ENCODE measurements around the gene GALNT10. TPM values are rescaled to one million over a fixed set of nuclear protein-coding genes. Genes with fewer than 3 reads are reported as not detected.

Gene GALNT10
- total RNA-seq, 1 donor from 2014 or later, result 96.1 TPM

DNA sequence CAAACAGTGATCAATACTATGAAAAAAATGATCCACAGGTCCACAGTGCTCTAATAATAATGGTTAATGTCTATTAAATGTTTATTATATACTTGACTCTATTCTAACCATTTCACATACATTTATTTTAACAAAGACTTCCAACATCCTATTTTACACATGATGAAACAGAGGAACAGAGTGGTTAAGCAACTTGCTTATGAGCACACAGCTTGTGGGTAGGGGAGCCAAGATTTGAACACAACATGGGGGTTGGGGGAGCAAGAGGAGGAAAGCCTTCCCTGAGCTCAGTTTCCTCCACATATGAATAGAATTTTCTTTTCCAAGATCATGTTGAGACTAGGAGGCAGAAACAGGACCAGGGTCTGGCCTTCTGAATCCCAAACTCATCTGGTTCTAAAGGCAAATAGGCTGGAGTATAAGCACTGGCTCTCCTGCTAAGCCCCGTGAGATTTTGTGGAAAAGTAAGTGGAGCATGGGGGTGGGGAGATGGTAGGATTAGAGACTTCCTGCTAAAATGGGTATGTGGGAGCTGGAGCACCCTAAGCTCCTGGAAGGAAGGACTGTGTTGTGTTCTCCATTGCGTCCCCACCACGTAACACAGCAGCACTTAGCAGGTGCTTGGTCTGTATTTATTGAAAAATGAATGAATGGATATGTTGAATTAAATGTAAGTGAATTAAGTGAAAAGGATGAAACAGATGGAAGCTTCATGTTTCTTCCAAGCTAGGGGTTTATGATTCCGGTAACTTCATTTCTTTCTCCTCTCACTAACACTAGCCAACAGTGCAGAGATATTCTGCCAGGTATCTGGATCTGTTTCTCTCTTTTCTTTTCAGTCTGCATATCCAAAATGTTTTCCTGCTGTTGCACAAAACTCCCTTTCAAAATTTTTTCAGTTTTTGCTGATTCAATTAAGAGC is 26.9 kb upstream of the GALNT10 start:
- Histone ChIP-seq H3K4me2 (ENCODE audit: low read length) (no peak overlapping the region), H3K27ac (ENCODE audit: low read depth, low read length) (no peak overlapping the region), H3K4me1 (ENCODE audit: insufficient read depth, low read length) (peaks cover 4% of the 10 kb centered on the region), H4K20me1 (ENCODE audit: insufficient read depth, low read length) (no peaks in the 10 kb centered on the region), H3K79me2 (ENCODE audit: insufficient read depth, low read length) (no peaks in the 10 kb centered on the region), H3K36me3 (ENCODE audit: insufficient read depth, low read length) (no peaks in the 10 kb centered on the region), H2AFZ (ENCODE audit: low read depth, low read length) (no peak overlapping the region), H3K9me3 (ENCODE audit: insufficient read depth, low read depth, low read length) (no peaks in the 10 kb centered on the region), H3K9ac (ENCODE audit: low read length) (no peak overlapping the region), H3K4me3 (ENCODE audit: insufficient read depth, low read depth, low read length) (no peak overlapping the region), H3K27me3 (ENCODE audit: insufficient read depth, low read length) (peaks cover 19% of the 10 kb centered on the region)
- Mint-ChIP-seq H3K27me3 (ENCODE audit: low read depth, unreplicated experiment) (peaks cover 19% of the 10 kb centered on the region), H3K4me3 (ENCODE audit: unreplicated experiment) (no peak overlapping the region), H3K9me3 (ENCODE audit: unreplicated experiment) (peaks cover 2% of the 10 kb centered on the region), H3K4me1 (ENCODE audit: low read depth, unreplicated experiment) (peaks cover 6% of the 10 kb centered on the region), H3K36me3 (ENCODE audit: low read depth, unreplicated experiment) (no peaks in the 10 kb centered on the region), H3K27ac (ENCODE audit: unreplicated experiment) (no peak overlapping the region)
- no peak for DNase-seq (ENCODE audit: low read depth)
- TF ChIP-seq CTCF (IDR thresholded peaks at IDR 0.05; ENCODE audit: insufficient read depth, low read depth, low read length), result no peak
- TF ChIP-seq EZH2 (IDR thresholded peaks at IDR 0.05; ENCODE audit: insufficient read depth, low read length), result no peak
- FAIRE-seq, result no peak

GRCh38 chr5:154164249-154164581 is 26.3 kb upstream of the GALNT10 start:
- no peaks in the 10 kb centered on the region for H3K9me3 ChIP-seq (ENCODE audit: insufficient read depth, low read depth, low read length)
- H3K27ac ChIP-seq (ENCODE audit: low read depth, low read length), result no peak overlapping the region
- no peak for TF ChIP-seq EZH2 (IDR thresholded peaks at IDR 0.05; ENCODE audit: insufficient read depth, low read length)
- no peak for TF ChIP-seq CTCF (IDR thresholded peaks at IDR 0.05; ENCODE audit: insufficient read depth, low read depth, low read length)
- Mint-ChIP-seq H3K4me1 (ENCODE audit: low read depth, unreplicated experiment) (peaks cover 3% of the 10 kb centered on the region), H3K4me3 (ENCODE audit: unreplicated experiment) (no peak overlapping the region), H3K27me3 (ENCODE audit: low read depth, unreplicated experiment) (peaks cover 19% of the 10 kb centered on the region), H3K36me3 (ENCODE audit: low read depth, unreplicated experiment) (no peaks in the 10 kb centered on the region), H3K9me3 (ENCODE audit: unreplicated experiment) (peaks cover 2% of the 10 kb centered on the region), H3K27ac (ENCODE audit: unreplicated experiment) (no peak overlapping the region)
- no peaks in the 10 kb centered on the region for H3K36me3 ChIP-seq (ENCODE audit: insufficient read depth, low read length)
- no peaks in the 10 kb centered on the region for H3K79me2 ChIP-seq (ENCODE audit: insufficient read depth, low read length)
- peaks cover 19% of the 10 kb centered on the region for H3K27me3 ChIP-seq (ENCODE audit: insufficient read depth, low read length)
- H3K4me1 ChIP-seq (ENCODE audit: insufficient read depth, low read length), result peaks cover 4% of the 10 kb centered on the region
- DNase-seq (ENCODE audit: low read depth), result no peak
- no peak overlapping the region for H3K4me2 ChIP-seq (ENCODE audit: low read length)
- H3K4me3 ChIP-seq (ENCODE audit: insufficient read depth, low read depth, low read length), result no peak overlapping the region
- H4K20me1 ChIP-seq (ENCODE audit: insufficient read depth, low read length), result no peaks in the 10 kb centered on the region
- FAIRE-seq, result no peak
- no peak overlapping the region for H3K9ac ChIP-seq (ENCODE audit: low read length)
- no peak overlapping the region for H2AFZ ChIP-seq (ENCODE audit: low read depth, low read length)

DNA sequence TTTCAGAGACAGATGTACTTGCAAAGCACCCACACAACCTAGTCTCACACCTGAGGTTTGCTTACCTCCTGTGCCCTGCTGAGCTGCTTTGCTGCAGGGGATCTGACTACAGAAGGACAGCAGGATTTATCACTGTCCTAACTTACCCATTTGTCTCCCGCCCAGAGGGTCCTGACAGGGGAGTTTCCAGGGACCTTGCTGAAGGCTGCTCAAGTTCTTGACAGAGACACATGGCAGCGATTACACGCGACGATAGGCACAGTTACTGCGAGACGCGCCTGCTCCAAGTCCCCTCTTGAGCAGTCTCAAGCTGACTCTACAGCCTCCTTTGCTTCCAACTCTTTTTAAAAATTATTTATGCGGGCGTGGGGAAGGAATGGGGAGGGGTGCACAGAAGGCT is 24.6 kb upstream of the GALNT10 start:
- H3K27me3 Mint-ChIP-seq (ENCODE audit: low read depth, unreplicated experiment), result peaks cover 21% of the 10 kb centered on the region
- Histone ChIP-seq H2AFZ (ENCODE audit: low read depth, low read length) (no peak overlapping the region), H3K4me1 (ENCODE audit: insufficient read depth, low read length) (no peaks in the 10 kb centered on the region), H3K79me2 (ENCODE audit: insufficient read depth, low read length) (no peaks in the 10 kb centered on the region), H3K4me2 (ENCODE audit: low read length) (no peak overlapping the region), H3K27ac (ENCODE audit: low read depth, low read length) (no peak overlapping the region), H3K36me3 (ENCODE audit: insufficient read depth, low read length) (no peaks in the 10 kb centered on the region), H3K9ac (ENCODE audit: low read length) (no peak overlapping the region), H3K4me3 (ENCODE audit: insufficient read depth, low read depth, low read length) (no peak overlapping the region), H3K27me3 (ENCODE audit: insufficient read depth, low read length) (peaks cover 19% of the 10 kb centered on the region), H4K20me1 (ENCODE audit: insufficient read depth, low read length) (no peaks in the 10 kb centered on the region), H3K9me3 (ENCODE audit: insufficient read depth, low read depth, low read length) (no peaks in the 10 kb centered on the region)
- H3K27ac Mint-ChIP-seq (ENCODE audit: unreplicated experiment), result no peak overlapping the region
- H3K4me1 Mint-ChIP-seq (ENCODE audit: low read depth, unreplicated experiment), result no peaks in the 10 kb centered on the region
- no peaks in the 10 kb centered on the region for H3K36me3 Mint-ChIP-seq (ENCODE audit: low read depth, unreplicated experiment)
- peaks cover 1% of the 10 kb centered on the region for H3K9me3 Mint-ChIP-seq (ENCODE audit: unreplicated experiment)
- H3K4me3 Mint-ChIP-seq (ENCODE audit: unreplicated experiment), result no peak overlapping the region
- DNase-seq (ENCODE audit: low read depth) (no peak), FAIRE-seq (no peak)
- no peak for TF ChIP-seq CTCF (IDR thresholded peaks at IDR 0.05; ENCODE audit: insufficient read depth, low read depth, low read length)
- TF ChIP-seq EZH2 (IDR thresholded peaks at IDR 0.05; ENCODE audit: insufficient read depth, low read length), result no peak
